Bladder microvascular endothelial cell (primary cell): ENCODE measurements around the gene PDE10A. TPM values are rescaled to one million over a fixed set of nuclear protein-coding genes. Genes with fewer than 3 reads are reported as not detected.

Source experiments
- total RNA-seq: library from RNA; depleted of rRNA; stranded (reverse); fragments of >200 nt; gene quantifications from 2 replicates; pipeline ENCODE4 v1.2.3, GENCODE V29; 2014

PDE10A gene
- 3.2 and 7.2 TPM in 2 replicates for total RNA-seq

GRCh38 chr6:165662749-165663376 lies at the start of gene PDE10A:
Gene PDE10A (minus strand): TSS chr6:165663241. CDS start chr6:165662811, 430 bp downstream.

GRCh38 chr6:165308926-165309731 lies 353.9 kb downstream of the PDE10A start, which contains the start of gene C6orf118:
Gene C6orf118 (minus strand): TSS chr6:165309605. CDS start chr6:165309586, 19 bp downstream.

